Body of pancreas (tissue), 4 donors: ENCODE data around the gene CACNA1C. TPM values are rescaled to one million over a fixed set of nuclear protein-coding genes. Genes with fewer than 3 reads are reported as not detected.

Source experiments
- ATAC-seq: fragments of 150-250 bp; one replicate; pipeline ENCODE4 v1.9.1; 2016
- DNase-seq, 4 donors: peaks; one replicate each; pipeline ENCODE4 v3.0.0-alpha.2; 2019
- H3K27ac ChIP-seq, 4 donors: fragments of 200-600 bp; sonication (generic); 1 replicate in 3 of 4; 2 replicates in 1 of 4; pipeline versions ENCODE4 v1.5.1 to v1.6.1; 2016 to 2019; ENCODE audit warnings: mild to moderate bottlenecking in 1 of 4, mixed read lengths in 1 of 4, moderate library complexity in 1 of 4
- H3K27me3 ChIP-seq, 2 donors: fragments of 200-600 bp; sonication (generic); one replicate each; pipeline ENCODE4 v1.6.0; 2016; ENCODE audit warnings: mild to moderate bottlenecking in 1 of 2
- H3K36me3 ChIP-seq, 2 donors: fragments of 200-600 bp; sonication (generic); replicated peaks in 1 of 2; 2 replicates each; pipeline ENCODE4 v1.5.1; 2016; ENCODE audit warnings: low read depth in 2 of 2; ENCODE audit not compliant: insufficient read depth in 1 of 2
- H3K4me1 ChIP-seq: fragments of 200-600 bp; sonication (generic); one replicate; pipeline ENCODE4 v1.6.0; 2016
- H3K4me3 ChIP-seq, 2 donors: fragments of 200-600 bp; sonication (generic); 1 replicate in 1 of 2; 2 replicates in 1 of 2; pipeline ENCODE4 v1.5.1; 2016 to 2019
- H3K9me3 ChIP-seq, 3 donors: fragments of 200-600 bp; sonication (generic); 1 replicate in 2 of 3; 2 replicates in 1 of 3; pipeline ENCODE4 v1.5.1; 2016
- POLR2A ChIP-seq, 3 donors: fragments of 450-650 bp; IDR thresholded peaks; one replicate each; pipeline ENCODE4 v1.6.1; 2016; ENCODE audit warnings: antibody characterized with exemption in 3 of 3, mild to moderate bottlenecking in 2 of 3
- WGBS, 2 donors: methylation state at CpG; one replicate each; pipeline ENCODE4 v1.1.5; 2017; 5-methylcytosine and 5-hydroxymethylcytosine counted together
- intact Hi-C: fragments of 100-400 bp; cut with DNase I; formaldehyde crosslinking; loops from one replicate; pipeline ENCODE4 v1.15.1; 2023
- total RNA-seq, 2 donors: library from RNA; depleted of rRNA; stranded (reverse); fragments of >200 nt; gene quantifications; one replicate each; pipeline ENCODE4 v1.1.0, GENCODE V29; 2016
- TF ChIP-seq, protein P1 (sequence below), 7 experiments: fragments of 450-650 bp in 4 of 7; fragments of 200-600 bp in 3 of 7; sonication (generic) in 3 of 7; IDR thresholded peaks; one replicate each; pipeline ENCODE4 v1.5.1; 2016 to 2019; ENCODE audit warnings: antibody characterized with exemption in 7 of 7

CACNA1C gene
- total RNA-seq, 2 donors from 2014 or later, result 2.3 to 4.4 TPM

DNA sequence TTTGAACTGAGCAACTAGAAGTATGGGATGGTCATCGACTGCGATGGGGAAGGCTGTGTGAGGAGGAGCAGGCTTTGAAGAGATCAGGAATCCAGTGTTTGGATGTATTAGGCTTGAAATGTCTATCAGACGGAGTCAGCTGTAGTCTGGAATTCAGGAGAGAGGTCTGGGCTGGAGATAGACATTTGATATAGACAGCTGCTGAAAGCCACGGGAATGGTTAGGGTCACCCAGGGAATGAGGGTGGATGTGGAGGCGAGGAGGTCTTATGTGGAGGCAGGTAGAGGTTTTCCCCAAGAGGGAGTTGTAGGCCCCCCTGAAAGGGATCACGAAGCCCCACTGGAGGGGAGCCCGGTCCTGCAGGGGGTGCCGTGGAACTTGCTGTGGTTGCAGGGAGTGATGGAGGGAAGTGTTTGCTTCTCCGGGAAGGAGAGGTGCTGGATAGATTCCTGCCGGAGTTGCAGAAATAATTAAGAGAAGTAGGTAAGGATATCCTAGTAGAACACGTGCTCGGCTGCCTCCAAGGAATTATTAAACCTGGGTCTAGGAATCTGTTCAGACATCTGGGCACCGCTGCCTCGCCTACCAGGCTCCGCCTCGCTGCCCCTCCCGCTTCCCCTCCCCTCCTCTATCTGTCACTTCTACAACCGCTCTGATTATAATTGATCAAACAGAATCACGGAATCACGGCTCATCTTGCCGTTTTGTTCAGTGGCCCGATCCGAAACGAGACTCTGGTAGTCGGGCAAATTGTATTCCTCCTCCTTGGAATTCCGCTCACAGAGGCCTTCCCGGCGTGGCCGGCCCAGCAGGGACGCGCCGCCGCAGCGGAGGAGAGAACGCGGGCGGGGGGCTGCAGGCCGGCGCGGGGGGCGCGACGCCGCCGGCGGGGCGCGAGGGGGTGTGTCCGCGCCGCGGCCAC is 826 bp upstream of the CACNA1C start:
- peaks cover 13% of the 10 kb centered on the region for H3K4me1 ChIP-seq
- no peak overlapping the region for H3K27ac ChIP-seq
- DNase-seq (no peak), ATAC-seq (no peak)
- intact Hi-C loops, result no loop called here
- H3K4me3 ChIP-seq, result no peak overlapping the region
- TF ChIP-seq, protein P1, sequence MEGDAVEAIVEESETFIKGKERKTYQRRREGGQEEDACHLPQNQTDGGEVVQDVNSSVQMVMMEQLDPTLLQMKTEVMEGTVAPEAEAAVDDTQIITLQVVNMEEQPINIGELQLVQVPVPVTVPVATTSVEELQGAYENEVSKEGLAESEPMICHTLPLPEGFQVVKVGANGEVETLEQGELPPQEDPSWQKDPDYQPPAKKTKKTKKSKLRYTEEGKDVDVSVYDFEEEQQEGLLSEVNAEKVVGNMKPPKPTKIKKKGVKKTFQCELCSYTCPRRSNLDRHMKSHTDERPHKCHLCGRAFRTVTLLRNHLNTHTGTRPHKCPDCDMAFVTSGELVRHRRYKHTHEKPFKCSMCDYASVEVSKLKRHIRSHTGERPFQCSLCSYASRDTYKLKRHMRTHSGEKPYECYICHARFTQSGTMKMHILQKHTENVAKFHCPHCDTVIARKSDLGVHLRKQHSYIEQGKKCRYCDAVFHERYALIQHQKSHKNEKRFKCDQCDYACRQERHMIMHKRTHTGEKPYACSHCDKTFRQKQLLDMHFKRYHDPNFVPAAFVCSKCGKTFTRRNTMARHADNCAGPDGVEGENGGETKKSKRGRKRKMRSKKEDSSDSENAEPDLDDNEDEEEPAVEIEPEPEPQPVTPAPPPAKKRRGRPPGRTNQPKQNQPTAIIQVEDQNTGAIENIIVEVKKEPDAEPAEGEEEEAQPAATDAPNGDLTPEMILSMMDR (IDR thresholded peaks at IDR 0.05), result no peak
- no peak for TF ChIP-seq POLR2A (IDR thresholded peaks at IDR 0.05)
- H3K9me3 ChIP-seq, result no peaks in the 10 kb centered on the region
- H3K27me3 ChIP-seq, result peaks cover 0 to 13% of the 10 kb centered on the region in 2 donors
- 8 to 21% methylated on average over 18 to 51 of the region's 52 CpGs for WGBS, 2 donors
- H3K36me3 ChIP-seq, result no peaks in the 10 kb centered on the region

DNA sequence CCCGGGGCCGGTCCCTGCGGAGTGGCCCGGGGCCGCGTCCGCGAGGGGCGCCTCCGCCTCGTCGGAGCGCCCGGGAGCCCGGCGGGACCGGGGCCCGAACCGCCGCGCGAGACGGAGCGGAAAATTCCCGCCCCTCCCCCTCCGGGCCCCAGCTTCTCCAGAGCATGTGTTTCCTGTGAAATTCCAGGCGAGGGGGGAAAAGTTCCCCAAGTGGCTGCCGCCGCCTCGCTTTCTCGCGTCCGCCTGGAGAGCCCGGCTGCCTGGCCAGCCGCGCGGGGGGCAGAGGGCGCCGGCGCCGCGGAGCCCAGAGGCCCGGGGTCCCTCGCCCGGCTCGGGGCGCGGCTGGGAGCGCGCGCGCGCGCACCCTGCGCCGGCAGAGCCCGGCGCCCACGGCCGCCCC is 904 bp downstream of the CACNA1C start:
- Histone ChIP-seq H3K4me3 (no peak overlapping the region), H3K36me3 (no peaks in the 10 kb centered on the region), H3K4me1 (peaks cover 13% of the 10 kb centered on the region), H3K27me3 (peaks cover 0 to 13% of the 10 kb centered on the region in 2 donors), H3K27ac (peak overlapping the region in 1 of 4 donors; percentile 20), H3K9me3 (no peaks in the 10 kb centered on the region)
- intact Hi-C loops, result no loop called here
- TF ChIP-seq POLR2A (IDR thresholded peaks at IDR 0.05), result no peak
- TF ChIP-seq, protein P1 (IDR thresholded peaks at IDR 0.05), result no peak
- WGBS, 2 donors, result 1 to 3% methylated on average over 6 to 28 of the region's 60 CpGs
- ATAC-seq (peak; percentile 15), DNase-seq (no peak)

DNA sequence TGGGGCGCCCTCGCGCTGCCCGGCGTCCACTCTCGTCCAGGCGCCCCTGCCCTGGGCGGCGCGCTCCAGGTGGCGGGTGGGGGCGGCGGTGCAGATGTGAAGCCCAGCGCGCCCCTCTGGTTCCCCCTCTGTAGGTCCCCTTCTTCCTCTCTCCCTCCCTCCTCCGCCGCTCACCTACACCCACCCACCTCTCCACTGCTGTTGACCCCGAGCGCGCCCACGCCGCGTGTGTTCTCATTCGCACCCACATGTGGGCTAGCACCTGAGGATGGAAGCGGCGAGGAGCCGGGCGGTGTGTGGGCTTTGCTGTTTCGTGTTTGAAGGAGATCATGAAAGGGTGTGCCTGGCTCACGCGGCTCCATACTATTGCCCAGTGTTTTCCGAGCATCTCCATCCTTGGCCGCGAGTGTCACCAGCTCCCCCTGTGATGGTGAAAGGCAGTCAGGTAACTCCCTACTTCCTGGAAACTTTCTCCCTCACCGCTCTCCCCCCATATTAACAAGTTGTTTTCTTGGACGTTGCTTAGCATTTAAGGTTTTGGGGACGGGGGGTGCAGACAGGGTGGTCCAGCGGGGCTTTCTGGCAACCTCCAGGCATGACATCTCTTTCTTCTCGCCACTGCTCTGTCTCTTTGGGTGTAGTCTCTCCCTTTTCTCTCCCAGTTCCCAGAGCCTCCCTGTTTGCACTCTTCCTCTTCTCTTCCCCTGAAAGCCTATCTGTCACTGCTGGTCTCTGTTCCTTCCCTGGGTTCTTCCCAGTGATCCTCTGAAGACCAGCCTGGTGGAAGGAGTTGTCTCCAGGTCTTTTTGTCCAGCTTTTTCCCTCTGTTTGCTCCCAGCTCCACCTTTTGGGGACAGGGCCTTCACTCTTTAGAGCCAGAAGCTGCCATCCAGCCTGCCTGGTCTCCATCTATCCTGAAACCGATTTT is 1.6 kb downstream of the CACNA1C start:
- TF ChIP-seq POLR2A (IDR thresholded peaks at IDR 0.05), result no peak
- TF ChIP-seq, protein P1 (IDR thresholded peaks at IDR 0.05), result no peak
- H3K27me3 ChIP-seq, result peaks cover 0 to 13% of the 10 kb centered on the region in 2 donors
- 4 to 6% methylated on average over 33 of the region's 40 CpGs for WGBS, 2 donors
- DNase-seq, result no peak
- no peak for ATAC-seq
- H3K36me3 ChIP-seq, result no peaks in the 10 kb centered on the region
- H3K4me3 ChIP-seq, result no peak overlapping the region
- intact Hi-C loops, result no loop called here
- no peak overlapping the region for H3K27ac ChIP-seq
- H3K4me1 ChIP-seq, result peaks cover 13% of the 10 kb centered on the region
- no peaks in the 10 kb centered on the region for H3K9me3 ChIP-seq

DNA sequence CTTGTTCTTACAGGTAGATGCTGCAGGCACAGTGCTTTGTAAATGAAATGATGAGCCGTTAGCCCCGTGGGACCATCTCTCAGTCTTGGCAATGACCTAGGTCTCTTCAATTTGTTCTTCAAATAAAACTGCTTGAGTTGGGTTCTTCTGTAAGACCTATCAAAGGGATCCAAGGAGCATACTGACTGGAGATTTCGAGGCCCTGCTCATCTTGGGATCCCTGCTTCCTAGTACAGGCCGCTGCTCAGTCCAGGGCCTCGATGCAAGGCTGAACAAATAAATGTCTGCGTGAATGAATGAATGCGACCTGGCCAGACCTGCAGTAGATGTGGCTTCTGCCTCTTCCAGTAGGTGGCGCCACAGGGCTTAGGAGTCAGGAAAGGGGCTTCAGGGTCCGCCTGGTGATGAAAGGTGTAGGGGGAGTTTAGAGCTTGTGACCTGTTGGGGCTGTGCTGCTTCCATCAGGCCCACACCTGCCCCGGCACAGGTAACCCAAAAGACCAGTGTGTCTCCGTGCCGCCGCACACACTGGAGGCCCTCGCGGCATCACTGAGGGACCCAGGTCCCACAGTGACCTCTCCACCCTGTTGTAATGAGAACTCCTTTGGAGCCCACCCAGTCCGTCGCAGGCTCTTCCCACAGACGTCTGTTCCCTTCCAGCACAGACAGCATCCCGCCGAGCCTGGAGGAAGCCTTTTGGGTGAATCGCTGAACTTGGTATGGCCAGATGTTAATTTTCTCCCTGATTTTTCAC is 4.4 kb downstream of the CACNA1C start:
- Histone ChIP-seq H3K4me1 (peaks cover 10% of the 10 kb centered on the region), H3K36me3 (no peaks in the 10 kb centered on the region), H3K9me3 (no peaks in the 10 kb centered on the region), H3K27ac (no peak overlapping the region), H3K27me3 (peaks cover 0 to 13% of the 10 kb centered on the region in 2 donors), H3K4me3 (no peak overlapping the region)
- TF ChIP-seq, protein P1 (IDR thresholded peaks at IDR 0.05), result peak; percentile 28 to 59 (median 43)
- no peak for TF ChIP-seq POLR2A (IDR thresholded peaks at IDR 0.05)
- intact Hi-C loops, result no loop called here
- ATAC-seq (no peak), DNase-seq (peak; percentile 42 to 69 (median 48))
- WGBS, 2 donors, result 41% methylated on average over 21 of the region's 21 CpGs
